Urinary bladder (tissue), 2 donors: Measurements from ENCODE around the gene CACNA2D2. TPM values are rescaled to one million over a fixed set of nuclear protein-coding genes. Genes with fewer than 3 reads are reported as not detected.

ENCODE experiments used
- polyA plus RNA-seq: library from polyadenylated mRNA; stranded (reverse); fragments of 200-250 nt; gene quantifications from one replicate; pipeline ENCODE4 v1.2.3, GENCODE V29; 2013
- small RNA-seq: library from RNA; depleted of rRNA; stranded (forward); fragments of <200 nt; gene quantifications from one replicate; pipeline ENCODE3, GENCODE V24; 2014
- total RNA-seq: library from RNA; depleted of rRNA; stranded (reverse); fragments of >200 nt; gene quantifications from one replicate; pipeline ENCODE4 v1.2.3, GENCODE V29; 2014
- donor health status: healthy.

Gene CACNA2D2
- total and polyA plus RNA-seq, 2 donors = 1.3 to 1.4 TPM

Small RNA genes lying within 50 kb of the gene (small RNA-seq; reads per million reads assigned to genes)
- not detected for gene RNA5SP131

Other genes starting within 250 kb of the CACNA2D2 start
- 63.4 TPM for gene SEMA3B, start 234.5 kb downstream of the CACNA2D2 start, total RNA-seq
- gene SEMA3B, start 234.5 kb downstream of the CACNA2D2 start, polyA plus RNA-seq = 35.5 TPM
- gene LSMEM2, start 224.5 kb downstream of the CACNA2D2 start, total RNA-seq = 0.79 TPM
- 0.39 TPM for gene LSMEM2, start 224.5 kb downstream of the CACNA2D2 start, polyA plus RNA-seq
- 19.5 TPM for gene IFRD2, start 211.2 kb downstream of the CACNA2D2 start, total RNA-seq
- gene IFRD2, start 211.2 kb downstream of the CACNA2D2 start, polyA plus RNA-seq = 52.9 TPM
- 2.9 TPM for gene HYAL3, start 204.2 kb downstream of the CACNA2D2 start, total RNA-seq
- 3.0 TPM for gene HYAL3, start 204.2 kb downstream of the CACNA2D2 start, polyA plus RNA-seq
- 2.3 TPM for gene NAA80, start 204.2 kb downstream of the CACNA2D2 start, total RNA-seq
- gene NAA80, start 204.2 kb downstream of the CACNA2D2 start, polyA plus RNA-seq = 12.0 TPM
- gene HYAL1, start 200.1 kb downstream of the CACNA2D2 start, total RNA-seq = 2.5 TPM
- gene HYAL1, start 200.1 kb downstream of the CACNA2D2 start, polyA plus RNA-seq = 7.0 TPM
- 44.0 TPM for gene HYAL2, start 180.9 kb downstream of the CACNA2D2 start, total RNA-seq
- 121 TPM for gene HYAL2, start 180.9 kb downstream of the CACNA2D2 start, polyA plus RNA-seq
- gene TUSC2, start 175.4 kb downstream of the CACNA2D2 start, total RNA-seq = 4.5 TPM
- 48.5 TPM for gene TUSC2, start 175.4 kb downstream of the CACNA2D2 start, polyA plus RNA-seq
- 25.4 TPM for gene RASSF1, start 162.8 kb downstream of the CACNA2D2 start, total RNA-seq
- gene RASSF1, start 162.8 kb downstream of the CACNA2D2 start, polyA plus RNA-seq = 41.5 TPM
- 1.2 TPM for gene ZMYND10, start 157.9 kb downstream of the CACNA2D2 start, total RNA-seq
- 0.62 TPM for gene ZMYND10, start 157.9 kb downstream of the CACNA2D2 start, polyA plus RNA-seq
- 17.3 TPM for gene NPRL2, start 152.9 kb downstream of the CACNA2D2 start, total RNA-seq
- 17.0 TPM for gene NPRL2, start 152.9 kb downstream of the CACNA2D2 start, polyA plus RNA-seq
- 8.6 TPM for gene CYB561D2, start 152.8 kb downstream of the CACNA2D2 start, total RNA-seq
- 19.2 TPM for gene CYB561D2, start 152.8 kb downstream of the CACNA2D2 start, polyA plus RNA-seq
- gene TMEM115, start 144.1 kb downstream of the CACNA2D2 start, total RNA-seq = 16.2 TPM
- gene TMEM115, start 144.1 kb downstream of the CACNA2D2 start, polyA plus RNA-seq = 49.8 TPM
- 9.3 TPM for gene C3orf18, start 64.1 kb upstream of the CACNA2D2 start, total RNA-seq
- 21.6 TPM for gene C3orf18, start 64.1 kb upstream of the CACNA2D2 start, polyA plus RNA-seq
- 15.0 TPM for gene HEMK1, start 65.9 kb upstream of the CACNA2D2 start, total RNA-seq
- gene HEMK1, start 65.9 kb upstream of the CACNA2D2 start, polyA plus RNA-seq = 17.6 TPM
- gene CISH, start 108.1 kb upstream of the CACNA2D2 start, total RNA-seq = 5.0 TPM
- gene CISH, start 108.1 kb upstream of the CACNA2D2 start, polyA plus RNA-seq = 7.9 TPM
- gene MAPKAPK3, start 113.5 kb upstream of the CACNA2D2 start, total RNA-seq = 20.5 TPM
- 23.0 TPM for gene MAPKAPK3, start 113.5 kb upstream of the CACNA2D2 start, polyA plus RNA-seq
- gene DOCK3, start 171.3 kb upstream of the CACNA2D2 start, total RNA-seq = 1.7 TPM
- gene DOCK3, start 171.3 kb upstream of the CACNA2D2 start, polyA plus RNA-seq = 0.66 TPM